ENCODE data around the gene MEIS1.

DNA sequence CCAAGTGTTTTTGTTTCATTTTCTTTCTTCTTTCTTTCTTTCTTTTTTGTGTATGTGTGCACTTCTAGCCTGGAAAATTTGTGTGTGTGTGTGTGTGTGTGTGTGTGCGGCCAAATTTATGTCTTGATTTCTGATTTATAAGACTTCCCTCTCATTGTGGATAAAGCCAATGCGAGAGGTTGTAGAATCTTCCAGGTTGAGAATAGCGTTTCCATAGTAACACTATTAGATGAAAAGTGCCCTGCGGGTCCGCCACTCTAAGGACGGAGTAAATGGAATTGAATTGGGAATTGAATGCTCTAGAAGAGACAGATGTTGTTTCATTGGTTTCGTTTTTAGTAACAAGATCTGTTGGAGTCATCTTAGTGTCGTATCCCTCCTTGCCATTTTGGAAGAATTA, 81.6 kb downstream of the MEIS1 start:
- no peak for TF ChIP-seq POLR2A (IDR thresholded peaks at IDR 0.05)
- TF ChIP-seq, protein P1, sequence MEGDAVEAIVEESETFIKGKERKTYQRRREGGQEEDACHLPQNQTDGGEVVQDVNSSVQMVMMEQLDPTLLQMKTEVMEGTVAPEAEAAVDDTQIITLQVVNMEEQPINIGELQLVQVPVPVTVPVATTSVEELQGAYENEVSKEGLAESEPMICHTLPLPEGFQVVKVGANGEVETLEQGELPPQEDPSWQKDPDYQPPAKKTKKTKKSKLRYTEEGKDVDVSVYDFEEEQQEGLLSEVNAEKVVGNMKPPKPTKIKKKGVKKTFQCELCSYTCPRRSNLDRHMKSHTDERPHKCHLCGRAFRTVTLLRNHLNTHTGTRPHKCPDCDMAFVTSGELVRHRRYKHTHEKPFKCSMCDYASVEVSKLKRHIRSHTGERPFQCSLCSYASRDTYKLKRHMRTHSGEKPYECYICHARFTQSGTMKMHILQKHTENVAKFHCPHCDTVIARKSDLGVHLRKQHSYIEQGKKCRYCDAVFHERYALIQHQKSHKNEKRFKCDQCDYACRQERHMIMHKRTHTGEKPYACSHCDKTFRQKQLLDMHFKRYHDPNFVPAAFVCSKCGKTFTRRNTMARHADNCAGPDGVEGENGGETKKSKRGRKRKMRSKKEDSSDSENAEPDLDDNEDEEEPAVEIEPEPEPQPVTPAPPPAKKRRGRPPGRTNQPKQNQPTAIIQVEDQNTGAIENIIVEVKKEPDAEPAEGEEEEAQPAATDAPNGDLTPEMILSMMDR (IDR thresholded peaks at IDR 0.05): no peak
